ENCODE results near the gene EZH2. TPM values are rescaled to one million over a fixed set of nuclear protein-coding genes. Genes with fewer than 3 reads are reported as not detected.

Gene EZH2
- total RNA-seq, 2 experiments from 2014 or later = 132 to 133 TPM

GRCh38 chr7:148871030-148871429 is 13.1 kb downstream of the EZH2 start:
- Mint-ChIP-seq H3K4me3 (no peak overlapping the region), H3K36me3 (ENCODE audit: low read depth) (peaks cover 35% of the 10 kb centered on the region), H3K27me3 (ENCODE audit: low read depth) (no peaks in the 10 kb centered on the region), H3K27ac (no peak overlapping the region), H3K4me1 (ENCODE audit: low read depth) (peaks cover 51% of the 10 kb centered on the region), H3K9me3 (peaks cover 11% of the 10 kb centered on the region)
- intact Hi-C loops (cut with micrococcal nuclease) = no loop called here
- DNase-seq = no peak
- CTCF ChIA-PET = no interaction called here

- CTCF ChIA-PET = no interaction called here
- intact Hi-C loops (cut with micrococcal nuclease) = no loop called here
- H3K9me3 Mint-ChIP-seq = peaks cover 11% of the 10 kb centered on the region
- H3K27me3 Mint-ChIP-seq (ENCODE audit: low read depth) = no peaks in the 10 kb centered on the region
- H3K27ac Mint-ChIP-seq = peak overlapping the region; percentile 8
- no peak for DNase-seq
- H3K4me1 Mint-ChIP-seq (ENCODE audit: low read depth) = peaks cover 65% of the 10 kb centered on the region
- peaks cover 38% of the 10 kb centered on the region for H3K36me3 Mint-ChIP-seq (ENCODE audit: low read depth)
- no peak overlapping the region for H3K4me3 Mint-ChIP-seq
These were observed 15.8 kb downstream of the EZH2 start for GRCh38 chr7:148868378-148868674.

GRCh38 chr7:148867596-148868377 is 16.3 kb downstream of the EZH2 start:
- peaks cover 64% of the 10 kb centered on the region for H3K4me1 Mint-ChIP-seq (ENCODE audit: low read depth)
- no peak for DNase-seq
- peaks cover 38% of the 10 kb centered on the region for H3K36me3 Mint-ChIP-seq (ENCODE audit: low read depth)
- no peak overlapping the region for H3K4me3 Mint-ChIP-seq
- peak overlapping the region; percentile 46 for H3K27ac Mint-ChIP-seq
- CTCF ChIA-PET = no interaction called here
- H3K27me3 Mint-ChIP-seq (ENCODE audit: low read depth) = no peaks in the 10 kb centered on the region
- intact Hi-C loops (cut with micrococcal nuclease) = no loop called here
- peaks cover 11% of the 10 kb centered on the region for H3K9me3 Mint-ChIP-seq

DNA sequence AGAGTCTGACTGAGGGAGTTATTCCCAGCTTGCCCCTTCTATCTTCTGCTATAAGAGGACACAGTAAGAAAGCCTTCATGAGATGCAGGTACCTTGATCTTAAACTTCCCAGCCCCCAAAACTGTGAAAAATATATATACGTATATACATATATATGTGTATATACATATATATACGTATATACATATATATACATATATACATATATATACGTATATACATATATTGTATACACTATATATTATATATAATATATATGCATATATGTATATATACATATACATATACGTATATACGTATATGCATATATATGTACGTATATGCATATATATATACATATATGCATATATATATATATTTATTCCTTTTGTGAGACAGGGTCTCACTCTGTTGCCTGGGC is 17.7 kb downstream of the EZH2 start:
- CTCF ChIA-PET = no interaction called here
- Mint-ChIP-seq H3K27ac (no peak overlapping the region), H3K27me3 (ENCODE audit: low read depth) (no peaks in the 10 kb centered on the region), H3K4me1 (ENCODE audit: low read depth) (peaks cover 59% of the 10 kb centered on the region), H3K9me3 (peaks cover 11% of the 10 kb centered on the region), H3K36me3 (ENCODE audit: low read depth) (peaks cover 38% of the 10 kb centered on the region), H3K4me3 (no peak overlapping the region)
- no peak for DNase-seq
- intact Hi-C loops (cut with micrococcal nuclease) = no loop called here

DNA sequence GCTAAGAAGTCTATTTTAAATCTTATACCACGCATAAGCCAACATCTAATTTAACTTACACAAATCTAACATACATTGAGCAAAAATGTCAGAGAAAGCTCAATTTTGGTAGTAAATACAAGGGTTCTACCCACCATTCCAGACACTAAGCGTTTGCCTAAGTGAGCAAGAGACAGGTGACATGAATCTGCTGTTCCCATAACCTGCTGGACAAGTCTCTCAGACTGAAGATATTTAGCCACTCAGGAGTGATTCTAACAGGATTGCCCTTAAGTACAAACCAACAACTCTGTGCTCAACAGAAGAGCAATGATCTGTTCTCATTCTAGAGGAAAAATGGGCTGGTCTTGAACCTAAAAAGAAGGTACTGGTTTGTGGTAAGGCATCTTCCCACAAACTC is 18.8 kb downstream of the EZH2 start:
- intact Hi-C loops (cut with micrococcal nuclease) = loop anchor here (2.0 kb wide), 1 partner anchor 18 kb away; no protein-coding TSS in a partner anchor
- CTCF ChIA-PET = no interaction called here

DNA sequence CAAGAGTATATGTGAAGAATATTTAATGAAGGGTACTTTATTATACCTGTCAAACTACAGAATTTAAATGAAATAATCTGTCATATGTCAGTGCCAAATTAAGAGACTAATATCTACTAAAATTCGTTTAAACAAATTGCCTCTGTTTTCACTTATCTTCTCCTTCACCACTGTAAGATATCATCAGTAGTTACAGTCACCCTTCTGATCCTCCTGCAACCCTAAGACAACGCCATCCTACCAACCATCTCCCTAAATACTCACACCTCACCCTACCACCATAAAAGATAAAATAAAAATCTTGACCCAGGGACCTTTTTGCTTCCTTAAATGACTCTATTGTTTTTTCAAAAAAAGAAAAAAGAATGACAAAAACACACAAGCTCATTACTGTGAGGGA is 20.8 kb downstream of the EZH2 start:
- Mint-ChIP-seq H3K4me1 (ENCODE audit: low read depth) (peaks cover 53% of the 10 kb centered on the region), H3K4me3 (no peak overlapping the region), H3K9me3 (peaks cover 9% of the 10 kb centered on the region), H3K27me3 (ENCODE audit: low read depth) (no peaks in the 10 kb centered on the region), H3K27ac (peak overlapping the region; percentile 15), H3K36me3 (ENCODE audit: low read depth) (peaks cover 24% of the 10 kb centered on the region)
- CTCF ChIA-PET = no interaction called here
- intact Hi-C loops (cut with micrococcal nuclease) = no loop called here
- no peak for DNase-seq

More for the DNA sequence above, 18.8 kb downstream of the EZH2 start:
- no peak for DNase-seq
- H3K4me3 Mint-ChIP-seq = no peak overlapping the region
- H3K4me1 Mint-ChIP-seq (ENCODE audit: low read depth) = peaks cover 54% of the 10 kb centered on the region
- H3K9me3 Mint-ChIP-seq = peaks cover 11% of the 10 kb centered on the region
- no peaks in the 10 kb centered on the region for H3K27me3 Mint-ChIP-seq (ENCODE audit: low read depth)
- H3K36me3 Mint-ChIP-seq (ENCODE audit: low read depth) = peaks cover 33% of the 10 kb centered on the region
- no peak overlapping the region for H3K27ac Mint-ChIP-seq

- no peak overlapping the region for H3K4me3 Mint-ChIP-seq
- CTCF ChIA-PET = no interaction called here
- H3K36me3 Mint-ChIP-seq (ENCODE audit: low read depth) = peaks cover 16% of the 10 kb centered on the region
- H3K27me3 Mint-ChIP-seq (ENCODE audit: low read depth) = no peaks in the 10 kb centered on the region
- H3K9me3 Mint-ChIP-seq = peaks cover under 1% of the 10 kb centered on the region
- intact Hi-C loops (cut with micrococcal nuclease) = no loop called here
- H3K27ac Mint-ChIP-seq = no peak overlapping the region
- H3K4me1 Mint-ChIP-seq (ENCODE audit: low read depth) = peaks cover 45% of the 10 kb centered on the region
- no peak for DNase-seq
These were observed 21.6 kb downstream of the EZH2 start for GRCh38 chr7:148862481-148862880.

DNA sequence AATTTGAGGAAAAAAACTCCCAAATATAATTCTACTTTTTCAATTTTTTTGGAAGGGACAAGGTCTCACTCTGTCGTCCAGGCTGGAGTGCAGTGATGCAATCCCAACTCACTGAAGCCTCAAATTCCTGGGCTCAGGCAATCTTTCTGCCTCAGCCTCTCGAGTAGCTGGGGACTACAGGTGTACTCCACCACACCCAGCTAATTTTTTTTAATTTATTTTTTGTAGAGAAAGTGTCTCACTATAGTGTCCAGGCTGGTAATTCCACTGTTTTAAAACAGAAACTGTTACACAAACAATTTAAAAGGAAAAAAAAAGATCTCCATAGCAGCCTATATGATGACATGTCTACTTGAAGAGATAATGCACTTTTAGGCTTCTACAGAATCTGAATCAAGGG is 25.6 kb downstream of the EZH2 start:
- H3K27ac Mint-ChIP-seq = no peak overlapping the region
- H3K36me3 Mint-ChIP-seq (ENCODE audit: low read depth) = peaks cover 14% of the 10 kb centered on the region
- no peaks in the 10 kb centered on the region for H3K9me3 Mint-ChIP-seq
- no peaks in the 10 kb centered on the region for H3K27me3 Mint-ChIP-seq (ENCODE audit: low read depth)
- CTCF ChIA-PET = interaction anchor here (0.7 to 2.6 kb wide), 3 partner anchors 11 to 104 kb away, joined by 3 to 7 read pairs (median 4); no protein-coding TSS in a partner anchor
- H3K4me1 Mint-ChIP-seq (ENCODE audit: low read depth) = peaks cover 37% of the 10 kb centered on the region
- intact Hi-C loops (cut with micrococcal nuclease) = no loop called here
- no peak overlapping the region for H3K4me3 Mint-ChIP-seq
- DNase-seq = no peak

GRCh38 chr7:148856891-148857290 is 27.2 kb downstream of the EZH2 start:
- CTCF ChIA-PET = interaction anchor here (1.0 to 3.4 kb wide), 15 partner anchors 10 to 238 kb away, joined by 3 to 22 read pairs (median 4); no protein-coding TSS in a partner anchor
- Mint-ChIP-seq H3K4me1 (ENCODE audit: low read depth) (peaks cover 38% of the 10 kb centered on the region), H3K4me3 (no peak overlapping the region), H3K27ac (peak overlapping the region; percentile 32), H3K9me3 (no peaks in the 10 kb centered on the region), H3K27me3 (ENCODE audit: low read depth) (no peaks in the 10 kb centered on the region), H3K36me3 (ENCODE audit: low read depth) (peaks cover 10% of the 10 kb centered on the region)
- intact Hi-C loops (cut with micrococcal nuclease) = loop anchor here (1.0 kb wide), 4 partner anchors 27 to 105 kb away; partner anchors contain the start of gene EZH2
- DNase-seq = peak; percentile 14

GRCh38 chr7:148856578-148856881 is 27.6 kb downstream of the EZH2 start:
- DNase-seq = no peak
- H3K27me3 Mint-ChIP-seq (ENCODE audit: low read depth) = no peaks in the 10 kb centered on the region
- intact Hi-C loops (cut with micrococcal nuclease) = loop anchor here (1.0 kb wide), 4 partner anchors 28 to 106 kb away; partner anchors contain the start of gene EZH2
- peak overlapping the region; percentile 34 for H3K4me3 Mint-ChIP-seq
- H3K4me1 Mint-ChIP-seq (ENCODE audit: low read depth) = peaks cover 36% of the 10 kb centered on the region
- CTCF ChIA-PET = interaction anchor here (0.6 to 3.4 kb wide), 17 partner anchors 10 to 503 kb away, joined by 3 to 22 read pairs (median 4); no protein-coding TSS in a partner anchor
- H3K9me3 Mint-ChIP-seq = no peaks in the 10 kb centered on the region
- peak overlapping the region; percentile 31 for H3K27ac Mint-ChIP-seq
- H3K36me3 Mint-ChIP-seq (ENCODE audit: low read depth) = peaks cover 8% of the 10 kb centered on the region

GRCh38 chr7:148854983-148855382 is 29.1 kb downstream of the EZH2 start:
- peaks cover 8% of the 10 kb centered on the region for H3K36me3 Mint-ChIP-seq (ENCODE audit: low read depth)
- intact Hi-C loops (cut with micrococcal nuclease) = no loop called here
- no peak for DNase-seq
- no peaks in the 10 kb centered on the region for H3K9me3 Mint-ChIP-seq
- H3K27ac Mint-ChIP-seq = no peak overlapping the region
- CTCF ChIA-PET = interaction anchor here (0.8 to 3.4 kb wide), 3 partner anchors 8 to 113 kb away, joined by 3 to 22 read pairs (median 14); no protein-coding TSS in a partner anchor
- H3K27me3 Mint-ChIP-seq (ENCODE audit: low read depth) = no peaks in the 10 kb centered on the region
- peaks cover 36% of the 10 kb centered on the region for H3K4me1 Mint-ChIP-seq (ENCODE audit: low read depth)
- no peak overlapping the region for H3K4me3 Mint-ChIP-seq

GRCh38 chr7:148852272-148852671 is 31.8 kb downstream of the EZH2 start:
- H3K4me1 Mint-ChIP-seq (ENCODE audit: low read depth) = peaks cover 48% of the 10 kb centered on the region
- no peaks in the 10 kb centered on the region for H3K27me3 Mint-ChIP-seq (ENCODE audit: low read depth)
- H3K36me3 Mint-ChIP-seq (ENCODE audit: low read depth) = peaks cover 3% of the 10 kb centered on the region
- intact Hi-C loops (cut with micrococcal nuclease) = no loop called here
- no peak for DNase-seq
- CTCF ChIA-PET = no interaction called here
- H3K4me3 Mint-ChIP-seq = no peak overlapping the region
- no peaks in the 10 kb centered on the region for H3K9me3 Mint-ChIP-seq
- H3K27ac Mint-ChIP-seq = no peak overlapping the region

DNA sequence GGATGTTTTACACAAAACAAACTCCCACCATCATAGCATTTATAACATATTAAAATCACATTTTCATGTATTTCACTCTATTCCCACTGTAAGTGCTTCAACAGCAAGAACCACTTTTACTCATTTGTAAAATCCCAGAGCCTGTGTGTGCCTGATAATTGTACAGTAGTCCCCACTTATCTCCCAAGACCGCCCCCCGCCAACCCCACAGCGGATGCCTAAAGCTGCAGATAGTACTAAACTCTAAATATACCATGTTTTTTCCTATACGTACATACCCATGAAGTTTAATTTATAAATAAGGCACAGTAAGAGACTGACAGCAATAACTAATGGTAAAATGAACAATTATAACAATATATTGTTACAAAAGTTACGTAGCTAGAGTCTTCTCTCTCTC is 33.5 kb downstream of the EZH2 start:
- H3K27me3 Mint-ChIP-seq (ENCODE audit: low read depth) = no peaks in the 10 kb centered on the region
- peaks cover 42% of the 10 kb centered on the region for H3K4me1 Mint-ChIP-seq (ENCODE audit: low read depth)
- no peak for DNase-seq
- no peak overlapping the region for H3K4me3 Mint-ChIP-seq
- H3K27ac Mint-ChIP-seq = no peak overlapping the region
- intact Hi-C loops (cut with micrococcal nuclease) = no loop called here
- peaks cover 9% of the 10 kb centered on the region for H3K36me3 Mint-ChIP-seq (ENCODE audit: low read depth)
- CTCF ChIA-PET = interaction anchor here (1.1 kb wide), 1 partner anchor 112 kb away, joined by 5 read pairs; no protein-coding TSS in a partner anchor
- no peaks in the 10 kb centered on the region for H3K9me3 Mint-ChIP-seq
